Peyer's patch (tissue), 4 donors: ENCODE results near the gene CDH4.

Source experiments
- CTCF ChIP-seq, 6 experiments: fragments of 450-650 bp in 4 of 6; fragments of 200-600 bp in 2 of 6; sonication (generic) in 1 of 6; IDR thresholded peaks; one replicate each; pipeline ENCODE4 v1.5.1; 2017 to 2019; ENCODE audit warnings: antibody characterized with exemption in 6 of 6, mild to moderate bottlenecking in 3 of 6, moderate library complexity in 1 of 6
- POLR2A ChIP-seq, 2 donors: fragments of 450-650 bp; IDR thresholded peaks; one replicate each; pipeline ENCODE4 v1.5.1; 2017; ENCODE audit warnings: antibody characterized with exemption in 2 of 2, mild to moderate bottlenecking in 2 of 2, moderate library complexity in 2 of 2

- TF ChIP-seq POLR2A (IDR thresholded peaks at IDR 0.05): no peak
- TF ChIP-seq CTCF (IDR thresholded peaks at IDR 0.05): no peak
These were observed 444.2 kb downstream of the CDH4 start for GRCh38 chr20:61696181-61696735.
